WTC11 (cell line): ENCODE measurements around the gene UQCC2. TPM values are rescaled to one million over a fixed set of nuclear protein-coding genes. Genes with fewer than 3 reads are reported as not detected.

Experiments
- ATAC-seq: fragments of 200-7000 bp; cut with Tn5 transposase; 2 replicates; pipeline ENCODE4 v1.10.0; 2021; ENCODE audit warnings: mild to moderate bottlenecking, moderate library complexity
- CTCF ChIA-PET: fragments of 300-600 bp; sonication (Branson Sonifier 250); formaldehyde crosslinking; loops from one replicate; lab custom pipeline; 2021; ENCODE audit warnings: antibody characterized with exemption; lab: Charles Lee
- POLR2A ChIA-PET: fragments of 350-600 bp; sonication (Branson Sonifier 250); formaldehyde crosslinking; loops from one replicate; lab custom pipeline; 2021; ENCODE audit warnings: antibody characterized with exemption; lab: Charles Lee
- DNase-seq: peaks from one replicate; pipeline ENCODE4 v3.0.0; 2021; ENCODE audit warnings: low spot score
- H3K27ac Mint-ChIP-seq: 2 replicates; pipeline ENCODE4 v1.8.0; 2021; ENCODE audit warnings: mixed read lengths
- H3K27me3 Mint-ChIP-seq: 2 replicates; pipeline ENCODE4 v1.8.0; 2021; ENCODE audit warnings: low read depth, mild to moderate bottlenecking, moderate library complexity, mixed read lengths
- H3K36me3 Mint-ChIP-seq: 2 replicates; pipeline ENCODE4 v1.8.0; 2021; ENCODE audit warnings: mixed read lengths
- H3K4me1 Mint-ChIP-seq: 2 replicates; pipeline ENCODE4 v1.8.0; 2022; ENCODE audit warnings: mixed read lengths
- H3K4me3 Mint-ChIP-seq: 2 replicates; pipeline ENCODE4 v1.8.0; 2021; ENCODE audit warnings: mild to moderate bottlenecking, moderate library complexity, mixed read lengths
- H3K9me3 Mint-ChIP-seq: 2 replicates; pipeline ENCODE4 v1.8.0; 2021; ENCODE audit warnings: mixed read lengths
- ATF1 ChIP-seq: sonication (generic); formaldehyde crosslinking; IDR thresholded peaks from 2 replicates; pipeline ENCODE4 v1.8.1; 2023; ENCODE audit warnings: mild to moderate bottlenecking, moderate library complexity, missing genetic modification reagents
- EMX1 ChIP-seq: fragments of 250-450 bp; sonication (Bioruptor Pico); IDR thresholded peaks from 2 replicates; pipeline ENCODE4 v1.8.0; 2021; ENCODE audit warnings: mild to moderate bottlenecking
- GRHL2 ChIP-seq: fragments of 250-450 bp; sonication (Bioruptor Pico); IDR thresholded peaks from 2 replicates; pipeline ENCODE4 v1.8.0; 2022; ENCODE audit warnings: mild to moderate bottlenecking, moderate library complexity; ENCODE audit not compliant: insufficient replicate concordance, severe bottlenecking
- JAZF1 ChIP-seq: fragments of 250-450 bp; sonication (Bioruptor Pico); IDR thresholded peaks from 2 replicates; pipeline ENCODE4 v1.9.0; 2021; ENCODE audit warnings: moderate library complexity, mild to moderate bottlenecking, inconsistent platforms
- KAT7 ChIP-seq: sonication (generic); formaldehyde crosslinking; IDR thresholded peaks from 2 replicates; pipeline ENCODE4 v1.8.1; 2023; ENCODE audit warnings: missing genetic modification reagents, mild to moderate bottlenecking, borderline replicate concordance
- MXD4 ChIP-seq: fragments of 250-450 bp; sonication (Bioruptor Pico); IDR thresholded peaks from 2 replicates; pipeline ENCODE4 v1.8.0; 2021; ENCODE audit warnings: mild to moderate bottlenecking, moderate library complexity, borderline replicate concordance
- OVOL2 ChIP-seq: fragments of 250-450 bp; sonication (Bioruptor Pico); IDR thresholded peaks from 2 replicates; pipeline ENCODE4 v1.9.0; 2021; ENCODE audit warnings: mild to moderate bottlenecking, borderline replicate concordance
- PRDM15 ChIP-seq: sonication (generic); formaldehyde crosslinking; IDR thresholded peaks from 2 replicates; pipeline ENCODE4 v1.8.0; 2022; ENCODE audit warnings: missing genetic modification reagents
- RORB ChIP-seq: fragments of 250-450 bp; sonication (Bioruptor Pico); IDR thresholded peaks from 2 replicates; pipeline ENCODE4 v1.9.0; 2021; ENCODE audit warnings: mild to moderate bottlenecking
- ZBTB21 ChIP-seq: sonication (generic); formaldehyde crosslinking; IDR thresholded peaks from 2 replicates; pipeline ENCODE4 v1.8.1; 2023; ENCODE audit warnings: mild to moderate bottlenecking, missing genetic modification reagents, borderline replicate concordance
- ZNF219 ChIP-seq: sonication (generic); formaldehyde crosslinking; IDR thresholded peaks from 2 replicates; pipeline ENCODE4 v1.8.0; 2023; ENCODE audit warnings: missing genetic modification reagents, mild to moderate bottlenecking, borderline replicate concordance
- ZNF232 ChIP-seq: sonication (generic); formaldehyde crosslinking; IDR thresholded peaks from 2 replicates; pipeline ENCODE4 v1.8.0; 2022; ENCODE audit warnings: mild to moderate bottlenecking, missing genetic modification reagents
- total RNA-seq: library from RNA; stranded (reverse); gene quantifications from 3 replicates; pipeline ENCODE4 v1.2.3, GENCODE V29; 2021
- TF ChIP-seq, protein P1 (sequence below): sonication (generic); formaldehyde crosslinking; IDR thresholded peaks from 2 replicates; pipeline ENCODE4 v1.8.1; 2023; ENCODE audit warnings: mild to moderate bottlenecking, missing genetic modification reagents, borderline replicate concordance
- TF ChIP-seq, protein P2 (sequence below): fragments of 250-450 bp; sonication (Bioruptor Pico); IDR thresholded peaks from 2 replicates; pipeline ENCODE4 v1.9.0; 2021; ENCODE audit warnings: moderate library complexity, mild to moderate bottlenecking, inconsistent platforms, borderline replicate concordance
- TF ChIP-seq, protein P3 (sequence below): fragments of 250-450 bp; sonication (Bioruptor Pico); IDR thresholded peaks from 2 replicates; pipeline ENCODE4 v2.1.2; 2022; ENCODE audit warnings: mild to moderate bottlenecking, moderate library complexity
- TF ChIP-seq, protein P4 (sequence below): sonication (generic); formaldehyde crosslinking; IDR thresholded peaks from 2 replicates; pipeline ENCODE4 v1.8.0; 2023; ENCODE audit warnings: mild to moderate bottlenecking, missing genetic modification reagents
- TF ChIP-seq, protein P5 (sequence below): sonication (generic); formaldehyde crosslinking; IDR thresholded peaks from 2 replicates; pipeline ENCODE4 v1.8.1; 2023; ENCODE audit warnings: mild to moderate bottlenecking, missing genetic modification reagents, moderate library complexity

UQCC2 gene
- total RNA-seq, 1 experiment from 2014 or later: 65.8 TPM

GRCh38 chr6:33670086-33670660 lies 41.3 kb downstream of the UQCC2 start (continued):
- TF ChIP-seq PRDM15 (CRISPR knock-in tag) (no peak), KAT7 (CRISPR knock-in tag) (no peak), MXD4 (CRISPR knock-in tag) (no peak), ZBTB21 (CRISPR knock-in tag) (no peak), OVOL2 (no peak)
- TF ChIP-seq, protein P1, sequence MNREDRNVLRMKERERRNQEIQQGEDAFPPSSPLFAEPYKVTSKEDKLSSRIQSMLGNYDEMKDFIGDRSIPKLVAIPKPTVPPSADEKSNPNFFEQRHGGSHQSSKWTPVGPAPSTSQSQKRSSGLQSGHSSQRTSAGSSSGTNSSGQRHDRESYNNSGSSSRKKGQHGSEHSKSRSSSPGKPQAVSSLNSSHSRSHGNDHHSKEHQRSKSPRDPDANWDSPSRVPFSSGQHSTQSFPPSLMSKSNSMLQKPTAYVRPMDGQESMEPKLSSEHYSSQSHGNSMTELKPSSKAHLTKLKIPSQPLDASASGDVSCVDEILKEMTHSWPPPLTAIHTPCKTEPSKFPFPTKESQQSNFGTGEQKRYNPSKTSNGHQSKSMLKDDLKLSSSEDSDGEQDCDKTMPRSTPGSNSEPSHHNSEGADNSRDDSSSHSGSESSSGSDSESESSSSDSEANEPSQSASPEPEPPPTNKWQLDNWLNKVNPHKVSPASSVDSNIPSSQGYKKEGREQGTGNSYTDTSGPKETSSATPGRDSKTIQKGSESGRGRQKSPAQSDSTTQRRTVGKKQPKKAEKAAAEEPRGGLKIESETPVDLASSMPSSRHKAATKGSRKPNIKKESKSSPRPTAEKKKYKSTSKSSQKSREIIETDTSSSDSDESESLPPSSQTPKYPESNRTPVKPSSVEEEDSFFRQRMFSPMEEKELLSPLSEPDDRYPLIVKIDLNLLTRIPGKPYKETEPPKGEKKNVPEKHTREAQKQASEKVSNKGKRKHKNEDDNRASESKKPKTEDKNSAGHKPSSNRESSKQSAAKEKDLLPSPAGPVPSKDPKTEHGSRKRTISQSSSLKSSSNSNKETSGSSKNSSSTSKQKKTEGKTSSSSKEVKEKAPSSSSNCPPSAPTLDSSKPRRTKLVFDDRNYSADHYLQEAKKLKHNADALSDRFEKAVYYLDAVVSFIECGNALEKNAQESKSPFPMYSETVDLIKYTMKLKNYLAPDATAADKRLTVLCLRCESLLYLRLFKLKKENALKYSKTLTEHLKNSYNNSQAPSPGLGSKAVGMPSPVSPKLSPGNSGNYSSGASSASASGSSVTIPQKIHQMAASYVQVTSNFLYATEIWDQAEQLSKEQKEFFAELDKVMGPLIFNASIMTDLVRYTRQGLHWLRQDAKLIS (CRISPR knock-in tag): no peak

DNA sequence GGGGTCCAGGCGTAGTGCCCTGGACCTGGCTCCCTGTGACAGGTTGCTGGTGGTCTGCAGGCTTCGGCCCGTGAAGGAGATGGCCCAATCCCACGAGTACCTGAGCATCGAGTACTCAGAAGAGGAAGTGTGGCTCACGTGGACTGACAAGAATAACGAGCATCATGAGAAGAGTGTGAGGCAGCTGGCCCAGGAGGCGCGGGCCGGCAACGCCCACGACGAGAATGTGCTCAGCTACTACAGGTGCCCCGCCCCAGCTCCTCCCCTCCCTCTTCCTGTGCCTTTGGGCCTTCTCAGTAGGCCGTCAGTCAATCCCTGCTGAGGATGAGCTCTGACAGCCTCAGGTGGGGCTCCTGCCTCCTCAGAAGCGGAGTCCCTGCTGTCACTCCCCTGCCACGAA lies 42.6 kb downstream of the UQCC2 start:
- Mint-ChIP-seq H3K36me3 (peaks cover 29% of the 10 kb centered on the region), H3K4me1 (no peaks in the 10 kb centered on the region), H3K4me3 (no peak overlapping the region), H3K27me3 (no peaks in the 10 kb centered on the region), H3K27ac (no peak overlapping the region), H3K9me3 (no peaks in the 10 kb centered on the region)
- no peak for DNase-seq
- TF ChIP-seq ZNF219 (CRISPR knock-in tag): no peak
- TF ChIP-seq, protein P2, sequence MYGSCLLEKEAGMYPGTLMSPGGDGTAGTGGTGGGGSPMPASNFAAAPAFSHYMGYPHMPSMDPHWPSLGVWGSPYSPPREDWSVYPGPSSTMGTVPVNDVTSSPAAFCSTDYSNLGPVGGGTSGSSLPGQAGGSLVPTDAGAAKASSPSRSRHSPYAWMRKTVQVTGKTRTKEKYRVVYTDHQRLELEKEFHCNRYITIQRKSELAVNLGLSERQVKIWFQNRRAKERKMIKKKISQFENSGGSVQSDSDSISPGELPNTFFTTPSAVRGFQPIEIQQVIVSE (CRISPR knock-in tag): no peak
- no peak for TF ChIP-seq GRHL2 (CRISPR knock-in tag)
- no peak for TF ChIP-seq EMX1 (CRISPR knock-in tag)
- TF ChIP-seq JAZF1 (CRISPR knock-in tag): no peak
- no peak for TF ChIP-seq ZNF232 (CRISPR knock-in tag)
- no peak for TF ChIP-seq MXD4 (CRISPR knock-in tag)
- TF ChIP-seq, protein P3, sequence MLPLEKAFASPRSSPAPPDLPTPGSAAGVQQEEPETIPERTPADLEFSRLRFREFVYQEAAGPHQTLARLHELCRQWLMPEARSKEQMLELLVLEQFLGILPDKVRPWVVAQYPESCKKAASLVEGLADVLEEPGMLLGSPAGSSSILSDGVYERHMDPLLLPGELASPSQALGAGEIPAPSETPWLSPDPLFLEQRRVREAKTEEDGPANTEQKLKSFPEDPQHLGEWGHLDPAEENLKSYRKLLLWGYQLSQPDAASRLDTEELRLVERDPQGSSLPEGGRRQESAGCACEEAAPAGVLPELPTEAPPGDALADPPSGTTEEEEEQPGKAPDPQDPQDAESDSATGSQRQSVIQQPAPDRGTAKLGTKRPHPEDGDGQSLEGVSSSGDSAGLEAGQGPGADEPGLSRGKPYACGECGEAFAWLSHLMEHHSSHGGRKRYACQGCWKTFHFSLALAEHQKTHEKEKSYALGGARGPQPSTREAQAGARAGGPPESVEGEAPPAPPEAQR (CRISPR knock-in tag): no peak
- no peak for TF ChIP-seq ATF1 (CRISPR knock-in tag)
- TF ChIP-seq, protein P4, sequence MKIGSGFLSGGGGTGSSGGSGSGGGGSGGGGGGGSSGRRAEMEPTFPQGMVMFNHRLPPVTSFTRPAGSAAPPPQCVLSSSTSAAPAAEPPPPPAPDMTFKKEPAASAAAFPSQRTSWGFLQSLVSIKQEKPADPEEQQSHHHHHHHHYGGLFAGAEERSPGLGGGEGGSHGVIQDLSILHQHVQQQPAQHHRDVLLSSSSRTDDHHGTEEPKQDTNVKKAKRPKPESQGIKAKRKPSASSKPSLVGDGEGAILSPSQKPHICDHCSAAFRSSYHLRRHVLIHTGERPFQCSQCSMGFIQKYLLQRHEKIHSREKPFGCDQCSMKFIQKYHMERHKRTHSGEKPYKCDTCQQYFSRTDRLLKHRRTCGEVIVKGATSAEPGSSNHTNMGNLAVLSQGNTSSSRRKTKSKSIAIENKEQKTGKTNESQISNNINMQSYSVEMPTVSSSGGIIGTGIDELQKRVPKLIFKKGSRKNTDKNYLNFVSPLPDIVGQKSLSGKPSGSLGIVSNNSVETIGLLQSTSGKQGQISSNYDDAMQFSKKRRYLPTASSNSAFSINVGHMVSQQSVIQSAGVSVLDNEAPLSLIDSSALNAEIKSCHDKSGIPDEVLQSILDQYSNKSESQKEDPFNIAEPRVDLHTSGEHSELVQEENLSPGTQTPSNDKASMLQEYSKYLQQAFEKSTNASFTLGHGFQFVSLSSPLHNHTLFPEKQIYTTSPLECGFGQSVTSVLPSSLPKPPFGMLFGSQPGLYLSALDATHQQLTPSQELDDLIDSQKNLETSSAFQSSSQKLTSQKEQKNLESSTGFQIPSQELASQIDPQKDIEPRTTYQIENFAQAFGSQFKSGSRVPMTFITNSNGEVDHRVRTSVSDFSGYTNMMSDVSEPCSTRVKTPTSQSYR (CRISPR knock-in tag): no peak
- TF ChIP-seq, protein P5, sequence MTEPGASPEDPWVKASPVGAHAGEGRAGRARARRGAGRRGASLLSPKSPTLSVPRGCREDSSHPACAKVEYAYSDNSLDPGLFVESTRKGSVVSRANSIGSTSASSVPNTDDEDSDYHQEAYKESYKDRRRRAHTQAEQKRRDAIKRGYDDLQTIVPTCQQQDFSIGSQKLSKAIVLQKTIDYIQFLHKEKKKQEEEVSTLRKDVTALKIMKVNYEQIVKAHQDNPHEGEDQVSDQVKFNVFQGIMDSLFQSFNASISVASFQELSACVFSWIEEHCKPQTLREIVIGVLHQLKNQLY (CRISPR knock-in tag): no peak
- TF ChIP-seq RORB (CRISPR knock-in tag): no peak
- ChIA-PET CTCF (no interaction called here), POLR2A (no interaction called here)
- no peak; the same call in 1 of the 2 replicates for ATAC-seq
